ENCODE results near the gene MINDY3. TPM values are rescaled to one million over a fixed set of nuclear protein-coding genes. Genes with fewer than 3 reads are reported as not detected.

Gene MINDY3
- total and polyA plus RNA-seq, 7 experiments from 2014 or later = 3.6 to 43.8 (median 29.1) TPM

DNA sequence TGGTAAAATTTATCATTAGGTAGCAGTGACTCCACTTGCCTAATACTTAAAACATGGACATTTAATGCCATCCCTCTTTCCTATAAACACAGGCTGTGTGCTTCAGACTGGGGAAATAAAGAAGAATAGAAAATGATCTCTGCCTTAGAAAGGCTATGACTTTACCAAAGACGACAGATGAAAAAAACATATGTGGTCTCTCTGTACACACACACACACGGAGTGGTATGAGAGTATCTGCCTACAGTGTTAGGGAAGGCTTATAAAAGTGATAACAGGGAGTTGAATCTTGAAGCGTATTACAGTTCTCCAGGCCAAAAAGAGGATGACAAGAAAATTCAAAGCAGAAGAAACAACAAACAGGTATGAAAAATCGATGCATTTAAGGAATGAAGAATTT is 38.2 kb downstream of the MINDY3 start:
- Histone ChIP-seq H3K9me3 (ENCODE audit: control insufficient read depth in 2 of 3, low read length in 3 of 3) (no peaks in the 10 kb centered on the region), H3K27ac (ENCODE audit: low read depth, low read length) (no peak overlapping the region), H3K4me3 (ENCODE audit: low read length) (no peak overlapping the region), H3K36me3 (ENCODE audit: control insufficient read depth in 2 of 3, insufficient read depth in 3 of 3, low read length in 3 of 3) (peaks cover 0 to 31% (median 17%) of the 10 kb centered on the region in 3 experiments), H3K27me3 (ENCODE audit: control insufficient read depth in 2 of 2, insufficient read depth in 2 of 2, low read length in 2 of 2) (no peaks in the 10 kb centered on the region), H3K4me1 (ENCODE audit: control insufficient read depth in 2 of 2, insufficient read depth in 2 of 2, low read length in 2 of 2) (no peaks in the 10 kb centered on the region)
- Mint-ChIP-seq H3K4me1 (peaks cover 0 to 5% (median 1%) of the 10 kb centered on the region in 7 donors), H3K27ac (no peak overlapping the region), H3K9me3 (peaks cover 0 to 1% (median 0%) of the 10 kb centered on the region in 11 donors), H3K36me3 (peaks cover 17 to 72% (median 57%) of the 10 kb centered on the region in 5 donors), H3K4me3 (no peak overlapping the region), H3K27me3 (no peaks in the 10 kb centered on the region)
- no peak for ATAC-seq
- DNase-seq = no peak
- ChIA-PET POLR2A (no interaction called here), CTCF (no interaction called here)
- intact Hi-C loops (cut with micrococcal nuclease) = no loop called here

- H3K36me3 Mint-ChIP-seq = peaks cover 17 to 71% (median 59%) of the 10 kb centered on the region in 5 donors
- H3K9me3 ChIP-seq (ENCODE audit: control insufficient read depth in 2 of 3, low read length in 3 of 3) = no peaks in the 10 kb centered on the region
- peaks cover 0 to 5% (median 0%) of the 10 kb centered on the region in 7 donors for H3K4me1 Mint-ChIP-seq
- no peak for ATAC-seq
- H3K27ac Mint-ChIP-seq = no peak overlapping the region
- no peak overlapping the region for H3K4me3 ChIP-seq (ENCODE audit: low read length)
- H3K36me3 ChIP-seq (ENCODE audit: control insufficient read depth in 2 of 3, insufficient read depth in 3 of 3, low read length in 3 of 3) = peaks cover 0 to 27% (median 17%) of the 10 kb centered on the region in 3 experiments
- POLR2A ChIA-PET = no interaction called here
- no peaks in the 10 kb centered on the region for H3K27me3 Mint-ChIP-seq
- H3K27me3 ChIP-seq (ENCODE audit: control insufficient read depth in 2 of 2, insufficient read depth in 2 of 2, low read length in 2 of 2) = no peaks in the 10 kb centered on the region
- intact Hi-C loops (cut with micrococcal nuclease) = no loop called here
- no peak overlapping the region for H3K27ac ChIP-seq (ENCODE audit: low read depth, low read length)
- peaks cover 0 to 1% (median 0%) of the 10 kb centered on the region in 11 donors for H3K9me3 Mint-ChIP-seq
- CTCF ChIA-PET = no interaction called here
- no peaks in the 10 kb centered on the region for H3K4me1 ChIP-seq (ENCODE audit: control insufficient read depth in 2 of 2, insufficient read depth in 2 of 2, low read length in 2 of 2)
- H3K4me3 Mint-ChIP-seq = no peak overlapping the region
- no peak for DNase-seq
These were observed 39.1 kb downstream of the MINDY3 start for GRCh38 chr10:15821046-15821683.

GRCh38 chr10:15817409-15818046 is 42.8 kb downstream of the MINDY3 start:
- no peaks in the 10 kb centered on the region for H3K27me3 Mint-ChIP-seq
- DNase-seq (no peak), ATAC-seq (no peak)
- no peak overlapping the region for H3K27ac ChIP-seq (ENCODE audit: low read depth, low read length)
- H3K27me3 ChIP-seq (ENCODE audit: control insufficient read depth in 2 of 2, insufficient read depth in 2 of 2, low read length in 2 of 2) = no peaks in the 10 kb centered on the region
- no peak overlapping the region for H3K4me3 ChIP-seq (ENCODE audit: low read length)
- H3K36me3 ChIP-seq (ENCODE audit: control insufficient read depth in 2 of 3, insufficient read depth in 3 of 3, low read length in 3 of 3) = peaks cover 0 to 25% (median 9%) of the 10 kb centered on the region in 3 experiments
- ChIA-PET CTCF (interaction anchor here (0.6 kb wide), 1 partner anchor 9 kb away, joined by 6 read pairs; no protein-coding TSS in a partner anchor), POLR2A (no interaction called here)
- no peaks in the 10 kb centered on the region for H3K9me3 ChIP-seq (ENCODE audit: control insufficient read depth in 2 of 3, low read length in 3 of 3)
- peaks cover 0 to 1% (median 0%) of the 10 kb centered on the region in 11 donors for H3K9me3 Mint-ChIP-seq
- H3K27ac Mint-ChIP-seq = peak overlapping the region in 1 of 9 donors; percentile 7
- H3K36me3 Mint-ChIP-seq = peaks cover 17 to 72% (median 62%) of the 10 kb centered on the region in 5 donors
- H3K4me1 Mint-ChIP-seq = peaks cover 0 to 14% (median 6%) of the 10 kb centered on the region in 7 donors
- intact Hi-C loops (cut with micrococcal nuclease) = no loop called here
- no peaks in the 10 kb centered on the region for H3K4me1 ChIP-seq (ENCODE audit: control insufficient read depth in 2 of 2, insufficient read depth in 2 of 2, low read length in 2 of 2)
- H3K4me3 Mint-ChIP-seq = no peak overlapping the region

- Histone ChIP-seq H3K27ac (ENCODE audit: low read depth, low read length) (no peak overlapping the region), H3K4me1 (ENCODE audit: control insufficient read depth in 2 of 2, insufficient read depth in 2 of 2, low read length in 2 of 2) (no peaks in the 10 kb centered on the region), H3K36me3 (ENCODE audit: control insufficient read depth in 2 of 3, insufficient read depth in 3 of 3, low read length in 3 of 3) (peaks cover 0 to 18% (median 0%) of the 10 kb centered on the region in 3 experiments), H3K27me3 (ENCODE audit: control insufficient read depth in 2 of 2, insufficient read depth in 2 of 2, low read length in 2 of 2) (no peaks in the 10 kb centered on the region), H3K9me3 (ENCODE audit: control insufficient read depth in 2 of 3, low read length in 3 of 3) (no peaks in the 10 kb centered on the region), H3K4me3 (ENCODE audit: low read length) (no peak overlapping the region)
- Mint-ChIP-seq H3K4me1 (peaks cover 0 to 14% (median 6%) of the 10 kb centered on the region in 7 donors), H3K27ac (no peak overlapping the region), H3K9me3 (peaks cover 0 to 1% (median 0%) of the 10 kb centered on the region in 11 donors), H3K4me3 (no peak overlapping the region), H3K27me3 (no peaks in the 10 kb centered on the region), H3K36me3 (peaks cover 10 to 65% (median 51%) of the 10 kb centered on the region in 5 donors)
- DNase-seq (no peak), ATAC-seq (no peak)
- CTCF ChIA-PET = no interaction called here
- POLR2A ChIA-PET = interaction anchor here (1.5 kb wide), 1 partner anchor 9 kb away, joined by 3 read pairs; no protein-coding TSS in a partner anchor
- intact Hi-C loops (cut with micrococcal nuclease) = no loop called here
These were observed 44.9 kb downstream of the MINDY3 start for GRCh38 chr10:15815242-15815885.

- Histone ChIP-seq H3K27me3 (ENCODE audit: control insufficient read depth in 2 of 2, insufficient read depth in 2 of 2, low read length in 2 of 2) (no peaks in the 10 kb centered on the region), H3K4me1 (ENCODE audit: control insufficient read depth in 2 of 2, insufficient read depth in 2 of 2, low read length in 2 of 2) (no peaks in the 10 kb centered on the region), H3K36me3 (ENCODE audit: control insufficient read depth in 2 of 3, insufficient read depth in 3 of 3, low read length in 3 of 3) (peaks cover 0 to 12% (median 0%) of the 10 kb centered on the region in 3 experiments), H3K9me3 (ENCODE audit: control insufficient read depth in 2 of 3, low read length in 3 of 3) (no peaks in the 10 kb centered on the region), H3K27ac (ENCODE audit: low read depth, low read length) (no peak overlapping the region), H3K4me3 (ENCODE audit: low read length) (no peak overlapping the region)
- H3K27me3 Mint-ChIP-seq = no peaks in the 10 kb centered on the region
- intact Hi-C loops (cut with micrococcal nuclease) = no loop called here
- H3K36me3 Mint-ChIP-seq = peaks cover 8 to 58% (median 45%) of the 10 kb centered on the region in 5 donors
- H3K9me3 Mint-ChIP-seq = peaks cover 0 to 1% (median 0%) of the 10 kb centered on the region in 11 donors
- no peak overlapping the region for H3K27ac Mint-ChIP-seq
- ChIA-PET CTCF (no interaction called here), POLR2A (interaction anchor here (1.5 kb wide), 1 partner anchor 8 kb away, joined by 3 read pairs; no protein-coding TSS in a partner anchor)
- H3K4me1 Mint-ChIP-seq = peaks cover 0 to 14% (median 6%) of the 10 kb centered on the region in 7 donors
- ATAC-seq = no peak
- no peak overlapping the region for H3K4me3 Mint-ChIP-seq
- no peak for DNase-seq
These were observed 45.7 kb downstream of the MINDY3 start for GRCh38 chr10:15814565-15814964.

- peaks cover 0 to 14% (median 6%) of the 10 kb centered on the region in 7 donors for H3K4me1 Mint-ChIP-seq
- Histone ChIP-seq H3K9me3 (ENCODE audit: control insufficient read depth in 2 of 3, low read length in 3 of 3) (no peaks in the 10 kb centered on the region), H3K27me3 (ENCODE audit: control insufficient read depth in 2 of 2, insufficient read depth in 2 of 2, low read length in 2 of 2) (no peaks in the 10 kb centered on the region), H3K4me1 (ENCODE audit: control insufficient read depth in 2 of 2, insufficient read depth in 2 of 2, low read length in 2 of 2) (no peaks in the 10 kb centered on the region), H3K27ac (ENCODE audit: low read depth, low read length) (no peak overlapping the region), H3K4me3 (ENCODE audit: low read length) (no peak overlapping the region), H3K36me3 (ENCODE audit: control insufficient read depth in 2 of 3, insufficient read depth in 3 of 3, low read length in 3 of 3) (peaks cover 0 to 4% (median 0%) of the 10 kb centered on the region in 3 experiments)
- ChIA-PET CTCF (no interaction called here), POLR2A (no interaction called here)
- H3K27me3 Mint-ChIP-seq = no peaks in the 10 kb centered on the region
- H3K27ac Mint-ChIP-seq = no peak overlapping the region
- H3K36me3 Mint-ChIP-seq = peaks cover 8 to 53% (median 47%) of the 10 kb centered on the region in 5 donors
- no peak overlapping the region for H3K4me3 Mint-ChIP-seq
- intact Hi-C loops (cut with micrococcal nuclease) = no loop called here
- no peak for ATAC-seq
- peaks cover 0 to 1% (median 0%) of the 10 kb centered on the region in 11 donors for H3K9me3 Mint-ChIP-seq
- DNase-seq = no peak
These were observed 46.9 kb downstream of the MINDY3 start for GRCh38 chr10:15813415-15813814.
